LNCAP (cell line): ENCODE results near the gene PGGHG.

Experiments
- CTCF ChIP-seq: fragments of 450-650 bp; IDR thresholded peaks from 2 replicates; pipeline ENCODE4 v1.5.1; 2017; ENCODE audit warnings: mild to moderate bottlenecking

Gene PGGHG

DNA sequence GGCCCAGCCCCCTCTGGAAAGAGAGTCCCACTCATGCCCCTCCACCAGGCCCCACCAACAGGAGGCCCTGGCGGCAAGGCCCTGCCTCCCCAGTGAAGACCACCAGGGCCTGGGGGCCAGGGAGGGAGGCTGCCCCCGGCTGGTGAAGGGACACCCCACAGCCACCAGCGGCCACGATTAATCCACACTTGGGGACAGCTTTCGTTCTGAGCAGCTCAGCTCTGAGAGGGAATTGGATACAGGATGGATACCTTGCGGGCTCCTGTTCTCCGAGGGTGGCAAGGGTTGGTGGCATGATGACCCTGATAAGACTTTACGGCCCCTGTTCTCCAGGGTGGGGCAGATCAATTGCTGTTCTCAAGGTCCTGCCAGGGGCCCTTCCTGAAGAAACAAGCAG lies 17.6 kb upstream of the PGGHG start:
- no peak for TF ChIP-seq CTCF

DNA sequence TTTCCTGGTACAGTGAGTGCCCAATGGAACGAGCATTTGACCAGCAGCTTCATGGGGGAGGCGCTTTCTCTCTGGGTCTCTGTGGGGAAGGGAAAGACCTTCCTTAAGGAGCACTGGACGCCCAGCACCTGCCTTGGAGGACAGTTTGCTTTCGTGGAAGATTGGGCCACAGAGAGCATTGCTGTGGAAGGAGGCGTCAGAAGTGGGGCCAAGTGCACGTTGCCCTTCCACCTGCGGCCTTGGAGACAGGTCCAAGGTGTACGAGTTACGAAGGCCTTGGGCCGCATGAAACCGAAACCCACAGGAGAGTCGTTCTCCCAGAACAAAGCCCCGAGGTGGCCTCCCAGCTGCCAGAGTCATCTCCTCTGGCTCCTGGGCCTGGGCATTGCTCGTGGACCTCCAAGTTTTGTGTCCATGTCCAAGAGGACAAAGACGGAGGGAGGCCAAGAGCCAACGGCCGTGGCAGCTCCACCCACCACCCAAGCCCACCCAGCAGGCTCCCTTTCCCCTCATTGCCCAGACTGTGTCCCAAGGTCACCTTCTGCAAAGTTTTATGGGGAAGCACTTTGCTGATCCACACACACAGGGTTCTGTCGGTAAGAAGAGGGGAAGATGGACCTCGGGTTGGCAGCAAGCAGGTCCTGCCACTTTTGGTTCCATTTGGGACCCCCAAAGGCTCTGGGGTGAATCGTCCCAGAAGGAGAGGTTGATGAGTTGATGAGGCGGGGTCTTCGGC lies 16.6 kb upstream of the PGGHG start:
- no peak for TF ChIP-seq CTCF

DNA sequence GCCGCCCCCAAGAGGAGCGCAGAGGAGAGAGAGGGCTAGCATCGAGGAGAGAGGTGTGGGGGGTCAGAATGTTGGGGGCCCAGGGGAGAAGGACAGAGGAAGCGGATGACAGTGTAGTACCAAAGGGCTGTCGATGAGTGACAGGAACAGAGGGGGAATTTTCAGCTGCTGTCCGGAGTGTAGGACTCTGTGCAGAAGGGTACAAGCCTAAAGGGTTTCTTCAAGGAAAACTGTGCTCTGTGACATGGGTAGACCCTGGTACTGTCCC lies 16.1 kb upstream of the PGGHG start:
- no peak for TF ChIP-seq CTCF

- no peak for TF ChIP-seq CTCF
Measured at GRCh38 chr11:276219-276618, 12.7 kb upstream of the PGGHG start.

- TF ChIP-seq CTCF, result no peak
Measured at GRCh38 chr11:278001-278951, 10.7 kb upstream of the PGGHG start, which contains the start of gene NLRP6. Gene NLRP6, plus strand, starts transcription at chr11:278407. Its CDS starts 163 bp downstream, at chr11:278570.

DNA sequence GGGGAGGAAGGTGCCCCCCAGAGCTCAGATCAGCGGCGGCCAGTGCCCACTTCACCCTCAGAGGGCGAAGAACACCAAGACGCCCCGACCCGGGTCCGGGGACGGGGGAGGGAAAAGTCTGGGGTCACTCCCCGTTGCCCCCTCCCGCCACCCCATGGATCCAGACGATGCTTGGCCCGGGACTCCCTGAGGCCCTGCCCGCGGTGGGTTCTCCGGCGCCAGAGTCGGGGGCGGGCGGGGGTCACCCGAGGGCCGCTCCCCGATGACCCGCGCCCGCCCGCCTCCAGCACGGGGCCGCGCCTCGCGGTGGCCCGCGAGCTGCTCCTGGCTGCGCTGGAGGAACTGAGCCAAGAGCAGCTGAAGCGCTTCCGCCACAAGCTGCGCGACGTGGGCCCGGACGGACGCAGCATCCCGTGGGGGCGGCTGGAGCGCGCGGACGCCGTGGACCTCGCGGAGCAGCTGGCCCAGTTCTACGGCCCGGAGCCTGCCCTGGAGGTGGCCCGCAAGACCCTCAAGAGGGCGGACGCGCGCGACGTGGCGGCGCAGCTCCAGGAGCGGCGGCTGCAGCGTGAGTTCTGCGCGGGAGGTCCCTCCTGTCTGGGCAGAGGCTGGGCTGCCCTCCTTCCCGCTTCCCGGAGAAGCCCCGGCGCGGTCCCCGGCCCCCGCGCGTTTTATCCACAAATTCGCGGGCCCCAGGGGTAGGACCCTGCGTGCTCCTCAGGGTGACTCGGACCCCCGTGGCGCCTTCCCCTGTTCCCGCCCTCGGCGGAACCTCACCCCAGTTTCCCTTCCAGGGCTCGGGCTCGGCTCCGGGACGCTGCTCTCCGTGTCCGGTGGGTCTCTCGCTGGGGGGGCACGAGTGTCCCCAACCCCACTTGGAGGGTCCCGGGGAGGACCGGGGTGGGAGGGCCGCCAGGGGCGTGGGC lies 9.6 kb upstream of the PGGHG start:
- TF ChIP-seq CTCF, result no peak
